ENCODE measurements around the gene FERMT2.
"Not testable (repeated sequence)": the region's sequence is repeated elsewhere in the genome, so short reads cannot be mapped to it uniquely, and the experiment has no call there.

FERMT2 gene

GRCh38 chr14:52929192-52929807 is 21.6 kb downstream of the FERMT2 start:
- H3K4me3 ChIP-seq (ENCODE audit: low read length) = no peak overlapping the region
- DNase-seq (ENCODE audit: low read depth) = no peak
- TF ChIP-seq CTCF (conservative IDR thresholded peaks at IDR 0.05; ENCODE audit: low read depth, low read length) = no peak

GRCh38 chr14:52926953-52927352 is 23.9 kb downstream of the FERMT2 start:
- no peak for TF ChIP-seq CTCF (conservative IDR thresholded peaks at IDR 0.05; ENCODE audit: low read depth, low read length)
- no peak for DNase-seq (ENCODE audit: low read depth)
- no peak overlapping the region for H3K4me3 ChIP-seq (ENCODE audit: low read length)

- TF ChIP-seq CTCF (conservative IDR thresholded peaks at IDR 0.05; ENCODE audit: low read depth, low read length) = no peak
- no peak overlapping the region for H3K4me3 ChIP-seq (ENCODE audit: low read length)
- DNase-seq (ENCODE audit: low read depth) = no peak
Observed at GRCh38 chr14:52923902-52924575, 26.8 kb downstream of the FERMT2 start.

GRCh38 chr14:52922656-52923055 is 28.2 kb downstream of the FERMT2 start:
- peak; percentile 57 for DNase-seq (ENCODE audit: low read depth)

GRCh38 chr14:52922059-52922458 is 28.8 kb downstream of the FERMT2 start:
- no peak for TF ChIP-seq CTCF (conservative IDR thresholded peaks at IDR 0.05; ENCODE audit: low read depth, low read length)
- no peak for DNase-seq (ENCODE audit: low read depth)
- H3K4me3 ChIP-seq (ENCODE audit: low read length) = no peak overlapping the region

More at GRCh38 chr14:52922656-52923055, 28.2 kb downstream of the FERMT2 start:
- TF ChIP-seq CTCF (conservative IDR thresholded peaks at IDR 0.05; ENCODE audit: low read depth, low read length) = no peak
- no peak overlapping the region for H3K4me3 ChIP-seq (ENCODE audit: low read length)

GRCh38 chr14:52920411-52920810 is 30.4 kb downstream of the FERMT2 start:
- not testable (repeated sequence) for DNase-seq (ENCODE audit: low read depth); H3K4me3 ChIP-seq (ENCODE audit: low read length)

- no peak overlapping the region for H3K4me3 ChIP-seq (ENCODE audit: low read length)
- DNase-seq (ENCODE audit: low read depth) = no peak
- TF ChIP-seq CTCF (conservative IDR thresholded peaks at IDR 0.05; ENCODE audit: low read depth, low read length) = no peak
Observed at GRCh38 chr14:52919971-52920370, 30.9 kb downstream of the FERMT2 start.

Data from retinal pigment epithelial cell (primary cell).